ENCODE results near the gene RAP1B. TPM values are rescaled to one million over a fixed set of nuclear protein-coding genes. Genes with fewer than 3 reads are reported as not detected.
A peak's percentile ranks its signal among the peaks of the same experiment; 100 is the strongest.

RAP1B gene
- total RNA-seq: 10 to 100 TPM; 73.1 to 74.6 TPM

GRCh38 chr12:68610370-68611093 is at the start of gene RAP1B:
TSS of gene RAP1B (plus strand) at chr12:68610899. CDS start at chr12:68648725, 37,826 bp downstream.
- DNase-seq (ENCODE audit: low spot score): peak; percentile 84
- no peaks in the 10 kb centered on the region for H3K9me3 ChIP-seq
- H3K4me3 ChIP-seq: peak within 1 kb of the TSS; percentile 67 to 80
- H3K27ac ChIP-seq: peak within 1 kb of the TSS; percentile 97 to 98
- TF ChIP-seq, protein P1, sequence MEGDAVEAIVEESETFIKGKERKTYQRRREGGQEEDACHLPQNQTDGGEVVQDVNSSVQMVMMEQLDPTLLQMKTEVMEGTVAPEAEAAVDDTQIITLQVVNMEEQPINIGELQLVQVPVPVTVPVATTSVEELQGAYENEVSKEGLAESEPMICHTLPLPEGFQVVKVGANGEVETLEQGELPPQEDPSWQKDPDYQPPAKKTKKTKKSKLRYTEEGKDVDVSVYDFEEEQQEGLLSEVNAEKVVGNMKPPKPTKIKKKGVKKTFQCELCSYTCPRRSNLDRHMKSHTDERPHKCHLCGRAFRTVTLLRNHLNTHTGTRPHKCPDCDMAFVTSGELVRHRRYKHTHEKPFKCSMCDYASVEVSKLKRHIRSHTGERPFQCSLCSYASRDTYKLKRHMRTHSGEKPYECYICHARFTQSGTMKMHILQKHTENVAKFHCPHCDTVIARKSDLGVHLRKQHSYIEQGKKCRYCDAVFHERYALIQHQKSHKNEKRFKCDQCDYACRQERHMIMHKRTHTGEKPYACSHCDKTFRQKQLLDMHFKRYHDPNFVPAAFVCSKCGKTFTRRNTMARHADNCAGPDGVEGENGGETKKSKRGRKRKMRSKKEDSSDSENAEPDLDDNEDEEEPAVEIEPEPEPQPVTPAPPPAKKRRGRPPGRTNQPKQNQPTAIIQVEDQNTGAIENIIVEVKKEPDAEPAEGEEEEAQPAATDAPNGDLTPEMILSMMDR (IDR thresholded peaks at IDR 0.05): no peak
- no peaks in the 10 kb centered on the region for H3K27me3 ChIP-seq
- no peaks in the 10 kb centered on the region for H3K36me3 ChIP-seq
- peaks cover 0 to 40% of the 10 kb centered on the region in 2 donors for H3K4me1 ChIP-seq

DNA sequence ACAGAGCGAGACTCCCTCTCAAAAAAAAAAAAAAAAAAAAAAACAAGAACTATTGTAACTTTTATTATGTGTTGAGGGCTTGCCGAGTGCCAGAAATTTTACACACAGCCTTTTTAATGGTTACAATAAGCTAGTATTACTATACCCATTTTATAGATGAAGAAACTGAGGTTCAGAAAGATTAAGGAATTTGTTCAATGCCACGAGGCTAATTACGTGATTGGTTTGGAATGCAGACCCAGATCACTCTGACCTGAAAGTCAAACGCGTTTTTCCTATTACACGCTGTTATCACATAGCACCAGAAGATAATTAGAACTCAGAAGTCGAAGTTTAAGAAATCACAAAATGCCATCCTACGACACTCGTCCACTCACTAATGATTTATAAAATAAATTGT is 48.9 kb upstream of the RAP1B start:
- Histone ChIP-seq H3K36me3 (no peaks in the 10 kb centered on the region), H3K4me3 (no peak overlapping the region), H3K27ac (no peak overlapping the region), H3K27me3 (no peaks in the 10 kb centered on the region), H3K4me1 (peaks cover 0 to 14% of the 10 kb centered on the region in 2 donors), H3K9me3 (no peaks in the 10 kb centered on the region)
- TF ChIP-seq, protein P1 (IDR thresholded peaks at IDR 0.05): no peak
- DNase-seq (ENCODE audit: low spot score): no peak

- TF ChIP-seq, protein P1 (IDR thresholded peaks at IDR 0.05): no peak
- Histone ChIP-seq H3K27me3 (no peaks in the 10 kb centered on the region), H3K4me1 (peaks cover 0 to 14% of the 10 kb centered on the region in 2 donors), H3K4me3 (no peak overlapping the region), H3K9me3 (no peaks in the 10 kb centered on the region), H3K36me3 (no peaks in the 10 kb centered on the region), H3K27ac (no peak overlapping the region)
- DNase-seq (ENCODE audit: low spot score): no peak
Observed at GRCh38 chr12:68564166-68564565, 46.5 kb upstream of the RAP1B start.

- no peaks in the 10 kb centered on the region for H3K27me3 ChIP-seq
- no peak for DNase-seq (ENCODE audit: low spot score)
- no peak overlapping the region for H3K27ac ChIP-seq
- TF ChIP-seq, protein P1 (IDR thresholded peaks at IDR 0.05): no peak
- H3K4me1 ChIP-seq: peaks cover 0 to 2% of the 10 kb centered on the region in 2 donors
- H3K4me3 ChIP-seq: no peak overlapping the region
- H3K9me3 ChIP-seq: no peaks in the 10 kb centered on the region
- H3K36me3 ChIP-seq: no peaks in the 10 kb centered on the region
Observed at GRCh38 chr12:68565391-68565903, 45.3 kb upstream of the RAP1B start.

GRCh38 chr12:68568922-68569569 is 41.7 kb upstream of the RAP1B start:
- DNase-seq (ENCODE audit: low spot score): no peak
- Histone ChIP-seq H3K36me3 (no peaks in the 10 kb centered on the region), H3K9me3 (no peaks in the 10 kb centered on the region), H3K4me1 (no peaks in the 10 kb centered on the region), H3K27me3 (no peaks in the 10 kb centered on the region), H3K4me3 (no peak overlapping the region), H3K27ac (no peak overlapping the region)
- TF ChIP-seq, protein P1 (IDR thresholded peaks at IDR 0.05): no peak

Measured in right atrium auricular region (tissue), 2 donors.